ENCODE measurements around the gene SLC2A4.

Gene SLC2A4

DNA sequence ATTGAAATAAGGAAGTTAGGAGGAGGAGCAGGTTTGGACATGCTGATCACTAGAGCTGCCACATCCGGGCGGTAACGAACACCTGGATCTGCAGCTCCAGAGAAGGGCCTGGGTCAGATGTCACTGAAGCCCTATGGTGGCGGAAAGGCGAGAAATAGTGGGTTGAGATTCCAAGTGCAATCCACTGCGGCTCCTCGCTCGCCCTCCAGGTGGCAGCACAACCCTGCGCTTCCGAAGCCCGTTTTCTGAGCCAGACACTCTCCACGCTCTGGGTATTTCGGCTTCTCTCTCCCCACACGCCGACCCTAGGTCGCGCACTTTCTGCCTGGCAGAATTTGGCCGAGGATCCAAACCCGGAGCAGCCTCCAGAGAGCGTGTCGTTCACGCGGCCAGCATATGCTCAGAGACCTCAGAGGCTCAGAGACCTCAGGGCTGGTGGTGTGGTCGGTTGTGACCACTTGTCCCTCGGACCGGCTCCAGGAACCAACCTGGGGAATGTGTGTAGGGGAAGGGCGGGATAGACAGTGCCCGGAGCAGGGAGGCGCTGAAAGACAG lies 922 bp upstream of the SLC2A4 start:
- DNase-seq: peak; percentile 70

DNA sequence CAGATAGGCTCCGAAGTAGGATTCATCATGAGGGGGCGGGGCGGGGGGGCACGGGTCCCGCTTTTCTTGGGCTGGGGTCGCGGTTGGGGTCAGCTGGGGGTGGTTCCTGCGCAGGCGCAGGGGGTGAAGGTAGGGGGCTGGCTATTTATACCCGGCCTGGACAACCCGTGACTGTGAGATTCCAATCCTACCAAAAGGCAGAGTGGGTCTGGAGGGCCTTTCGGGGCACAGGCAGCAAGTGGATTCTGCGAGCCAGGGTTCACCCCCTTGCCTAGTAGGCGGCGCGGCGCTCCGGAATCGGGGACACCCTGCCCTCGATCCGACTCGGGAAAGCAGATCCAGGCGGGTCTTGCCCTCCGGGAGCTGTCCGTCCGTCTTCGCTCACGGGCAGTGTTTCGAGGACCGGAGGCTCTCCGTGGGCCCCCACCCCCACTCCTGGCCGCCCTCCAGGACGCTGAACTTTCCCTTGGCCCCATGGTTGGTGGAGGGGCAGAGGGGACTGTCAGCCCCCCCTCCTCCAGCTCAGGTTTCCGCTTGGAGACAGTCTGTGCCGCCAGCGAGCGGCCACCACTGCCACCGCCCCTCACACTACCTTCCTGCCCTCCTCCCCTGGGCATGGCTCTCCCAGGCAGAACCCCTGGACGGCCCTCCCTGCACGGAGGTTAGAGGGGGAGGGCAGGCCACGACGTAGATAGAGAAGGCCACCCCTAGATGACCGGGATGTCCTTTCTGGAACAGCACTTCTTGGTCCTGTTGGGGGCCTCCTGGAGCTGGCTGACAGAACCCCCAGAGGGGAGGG lies 634 bp downstream of the SLC2A4 start:
- no peak for DNase-seq

- DNase-seq: no peak
These were observed 1.3 kb downstream of the SLC2A4 start for GRCh38 chr17:7282752-7283321.

- no peak for DNase-seq
These were observed 2.1 kb downstream of the SLC2A4 start for GRCh38 chr17:7283471-7284216.

- DNase-seq: no peak
These were observed 3.4 kb downstream of the SLC2A4 start for GRCh38 chr17:7284911-7285310.

DNA sequence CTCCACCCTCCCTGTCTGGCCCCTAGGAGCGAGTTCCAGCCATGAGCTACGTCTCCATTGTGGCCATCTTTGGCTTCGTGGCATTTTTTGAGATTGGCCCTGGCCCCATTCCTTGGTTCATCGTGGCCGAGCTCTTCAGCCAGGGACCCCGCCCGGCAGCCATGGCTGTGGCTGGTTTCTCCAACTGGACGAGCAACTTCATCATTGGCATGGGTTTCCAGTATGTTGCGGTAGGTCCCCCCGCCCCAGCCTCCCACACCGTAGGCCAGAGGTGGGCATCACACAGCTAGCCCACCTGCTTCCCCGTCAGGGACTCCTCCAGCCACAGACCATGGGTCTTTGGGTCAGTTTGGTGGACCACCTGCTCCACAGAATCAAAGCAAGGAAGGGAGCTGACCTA lies 4.2 kb downstream of the SLC2A4 start:
- DNase-seq: no peak

DNA sequence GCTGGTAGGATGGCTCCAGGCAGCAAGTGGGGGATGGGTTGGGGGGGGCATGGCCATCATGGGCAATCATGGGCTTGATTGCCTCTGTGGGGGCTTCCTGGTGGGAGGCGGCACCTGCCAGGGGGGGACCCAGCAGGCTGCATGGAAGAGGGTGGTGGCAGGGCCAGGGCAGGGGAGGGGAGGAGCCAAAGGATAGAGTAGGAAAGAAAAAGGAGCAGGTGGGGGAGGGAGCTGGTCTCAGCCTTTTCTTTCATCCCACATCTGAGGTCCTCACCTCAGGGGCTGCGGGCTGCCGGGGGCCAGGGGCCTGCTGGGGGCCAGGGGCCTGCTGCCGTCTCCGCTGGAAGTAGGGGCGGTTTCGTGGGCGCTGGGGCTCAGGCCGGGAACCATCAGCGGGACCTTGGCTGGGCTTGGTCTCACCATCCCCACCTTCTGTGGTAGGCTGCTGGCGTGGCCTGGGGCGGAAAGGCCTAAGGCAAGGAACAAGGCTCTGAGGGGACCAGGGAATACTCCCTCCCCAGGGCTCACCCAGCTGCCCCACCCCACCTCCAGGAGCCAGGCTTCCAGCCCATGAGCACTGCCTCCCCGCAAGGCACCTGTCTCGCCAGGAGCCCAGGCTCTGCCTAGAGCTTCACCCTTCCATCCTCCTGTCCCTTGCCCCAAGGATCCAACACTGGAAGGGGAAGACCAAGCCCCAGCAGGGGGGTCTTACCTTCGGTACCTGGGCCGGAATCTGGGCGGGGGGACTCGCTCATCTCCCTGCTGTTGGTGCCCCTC lies 7.9 kb downstream of the SLC2A4 start:
- DNase-seq: no peak

GRCh38 chr17:7290166-7290565 lies 8.6 kb downstream of the SLC2A4 start:
- DNase-seq: no peak

- DNase-seq: no peak
These were observed 9.2 kb downstream of the SLC2A4 start for GRCh38 chr17:7290685-7291084.

- DNase-seq: no peak
These were observed 10.7 kb downstream of the SLC2A4 start for GRCh38 chr17:7292194-7292593.

DNA sequence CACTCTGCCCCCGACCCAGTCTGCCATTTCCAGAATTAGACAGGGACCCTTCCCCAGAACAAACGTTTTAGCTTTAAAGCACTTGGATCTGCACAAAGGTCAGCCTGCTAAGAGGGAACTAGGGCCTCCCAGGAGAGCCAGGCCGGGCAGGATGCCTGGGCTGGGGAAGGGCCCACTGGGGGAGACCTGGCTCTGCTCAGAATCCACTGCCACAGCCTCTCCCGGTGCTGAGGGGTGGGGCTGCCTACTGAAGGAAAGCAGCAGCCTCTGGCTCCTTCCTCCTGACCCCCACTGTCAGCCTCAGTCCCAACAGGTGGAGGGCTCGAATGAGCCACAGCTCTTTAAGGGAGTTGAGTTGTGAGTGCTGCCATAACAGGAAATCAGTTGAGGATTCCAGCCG lies 11.2 kb downstream of the SLC2A4 start:
- DNase-seq: no peak

- DNase-seq: no peak
These were observed 11.6 kb downstream of the SLC2A4 start for GRCh38 chr17:7293159-7293558.

GRCh38 chr17:7293816-7294613 lies 12.5 kb downstream of the SLC2A4 start:
- DNase-seq: no peak

DNA sequence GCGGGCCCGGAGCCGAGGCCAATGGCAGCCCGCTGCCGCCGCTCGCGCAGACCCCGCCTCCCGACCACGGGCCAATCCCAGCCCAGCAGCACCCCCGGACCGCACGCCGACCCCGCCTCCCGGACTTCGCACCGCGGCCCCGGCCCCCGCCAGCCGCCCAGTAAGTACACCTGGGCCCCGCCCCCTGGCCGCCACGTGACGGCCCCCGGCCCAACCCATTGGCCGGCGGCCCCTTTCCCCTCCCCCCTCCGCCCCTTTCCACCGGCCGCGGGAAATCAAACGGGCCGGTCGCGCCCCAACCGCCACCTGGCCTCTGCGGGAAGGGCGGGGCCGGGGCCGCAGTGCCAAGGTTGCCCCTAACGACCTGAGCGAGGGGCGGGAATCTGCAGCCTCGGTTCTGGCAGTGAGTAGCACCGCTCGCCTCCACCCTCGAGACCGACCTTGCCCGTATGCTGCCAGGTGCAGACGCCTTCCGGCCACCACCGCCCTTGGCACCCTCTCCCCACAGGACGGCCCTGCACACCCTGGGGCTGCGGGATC lies 13.2 kb downstream of the SLC2A4 start, which contains the start of gene YBX2:
Gene YBX2 (minus strand): TSS at position 26 of the 540 bp plus-strand sequence. CDS start 139 bp downstream, outside the sequence.
- DNase-seq: peak; percentile 86

DNA sequence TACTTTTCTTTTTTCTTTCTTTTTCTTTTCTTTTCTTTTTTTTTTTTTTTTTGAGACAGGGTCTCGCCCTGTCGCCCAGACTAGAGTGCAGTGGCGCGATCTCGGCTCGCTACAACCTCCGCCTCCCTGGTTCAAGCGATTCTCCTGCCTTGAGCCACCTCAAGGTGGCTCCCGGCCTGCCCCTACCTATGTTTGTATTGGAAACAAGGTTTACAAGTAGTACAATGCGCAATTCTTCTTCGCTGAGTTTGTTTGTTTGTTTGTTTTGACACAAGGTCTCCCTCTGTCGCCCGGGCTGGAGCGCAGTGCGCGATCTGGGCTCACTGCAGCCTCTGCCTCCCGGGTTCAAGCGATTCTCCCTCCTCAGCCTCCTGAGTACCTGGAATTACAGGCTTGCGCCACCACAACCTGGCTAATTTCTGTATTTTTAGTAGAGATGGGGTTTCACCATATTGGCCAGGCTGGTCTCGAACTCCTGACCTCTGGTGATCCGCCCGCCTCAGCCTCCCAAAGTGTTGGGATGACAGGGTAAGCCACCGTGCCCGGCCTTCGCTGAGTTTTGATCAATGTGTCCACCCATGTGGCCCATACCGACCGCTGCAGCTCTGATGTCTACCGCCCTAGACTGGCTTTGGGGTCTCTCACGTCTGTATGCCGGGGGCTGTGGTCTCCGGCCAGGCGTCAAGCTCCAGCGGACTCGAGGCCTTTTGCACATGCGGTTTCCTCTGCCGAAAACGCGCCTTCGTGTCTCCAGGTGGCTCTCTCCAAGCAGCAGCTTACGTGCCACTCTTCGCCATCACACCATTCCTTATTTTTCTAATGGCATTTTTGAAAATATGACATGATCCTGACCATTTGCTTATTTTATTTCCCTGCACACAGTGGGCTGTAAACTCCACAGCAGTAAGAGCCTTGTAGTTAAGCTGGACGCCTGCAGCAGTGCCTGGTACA lies 14.0 kb downstream of the SLC2A4 start:
- DNase-seq: no peak

DNA sequence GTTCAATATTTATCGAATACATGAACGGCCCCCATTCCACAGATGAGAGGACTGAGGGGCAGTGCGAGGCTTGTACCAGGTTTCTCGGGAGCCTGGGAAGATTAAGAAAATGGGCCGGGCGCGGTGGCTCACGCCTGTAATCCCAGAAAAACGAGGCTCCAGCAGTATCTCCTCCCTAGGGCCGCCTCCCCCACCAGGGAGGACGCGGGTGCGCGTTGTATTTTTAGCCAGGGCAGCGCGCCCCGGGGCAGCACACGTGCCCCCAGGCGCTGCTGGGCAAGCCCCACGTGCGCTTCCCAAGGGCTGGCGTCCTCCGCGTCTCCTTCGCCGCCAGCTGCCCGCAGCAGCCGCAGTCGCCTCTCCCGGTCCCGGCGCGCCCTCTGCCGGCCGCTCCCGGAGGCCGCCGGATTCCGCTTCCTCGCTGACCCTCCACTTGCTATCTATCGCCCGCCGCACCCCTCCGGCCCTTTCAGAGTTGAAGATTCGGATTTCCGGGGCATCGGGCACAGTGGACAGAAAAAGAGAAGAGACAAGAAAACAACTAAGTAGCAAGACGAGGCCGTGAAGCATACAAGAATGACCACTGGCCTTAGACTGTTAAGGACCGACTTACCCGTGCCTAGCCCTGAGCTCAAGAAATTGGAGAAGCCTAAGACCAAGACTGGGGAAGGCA lies 14.8 kb downstream of the SLC2A4 start:
- DNase-seq: peak; percentile 66

DNA sequence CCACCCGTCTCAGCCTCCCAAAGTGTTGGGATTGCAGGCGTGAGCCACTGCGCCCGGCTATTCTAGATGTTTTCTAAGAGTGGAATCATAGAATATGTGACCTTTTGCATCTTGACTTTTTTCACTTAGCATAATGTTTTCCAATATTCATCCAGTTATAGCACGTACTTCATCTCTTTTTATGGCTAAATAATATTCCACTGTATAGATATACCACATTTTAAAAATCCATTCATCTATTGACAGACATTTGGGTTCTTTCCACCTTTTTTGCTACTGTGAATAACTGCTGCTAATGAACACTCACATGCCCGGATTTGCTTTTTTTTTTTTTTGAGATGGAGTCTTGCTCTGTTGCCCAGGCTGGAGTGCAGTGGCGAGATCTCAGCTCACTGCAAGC lies 22.7 kb downstream of the SLC2A4 start:
- no peak for DNase-seq

GRCh38 chr17:7306911-7307685 lies 25.6 kb downstream of the SLC2A4 start, which contains the start of gene EIF5A:
Gene EIF5A, plus strand, starts transcription at chr17:7307628. Its CDS starts 2,008 bp downstream, at chr17:7309636.
- peak; percentile 100 for DNase-seq
